Measurements from ENCODE around the gene TEAD3.
"Not testable (repeated sequence)": the region's sequence is repeated elsewhere in the genome, so short reads cannot be mapped to it uniquely, and the experiment has no call there.

TEAD3 gene

GRCh38 chr6:35432702-35433101, 64.2 kb downstream of the TEAD3 start:
- CTCF ChIA-PET: interaction anchor here (1.4 kb wide), 1 partner anchor 13 kb away, joined by 5 read pairs; no protein-coding TSS in a partner anchor
- not testable (repeated sequence) for H3K4me3 Mint-ChIP-seq, H3K4me1 Mint-ChIP-seq, H3K27ac Mint-ChIP-seq, DNase-seq
- peaks cover 17% of the 10 kb centered on the region for H3K36me3 Mint-ChIP-seq
- H3K9me3 Mint-ChIP-seq: peaks cover 19% of the 10 kb centered on the region
- peaks cover 14% of the 10 kb centered on the region for H3K27me3 Mint-ChIP-seq

GRCh38 chr6:35432291-35432690, 64.6 kb downstream of the TEAD3 start:
- Mint-ChIP-seq H3K27ac (no peak overlapping the region), H3K9me3 (peaks cover 19% of the 10 kb centered on the region), H3K4me1 (no peaks in the 10 kb centered on the region)

GRCh38 chr6:35429463-35429862, 67.4 kb downstream of the TEAD3 start:
- Mint-ChIP-seq H3K4me1 (peaks cover 9% of the 10 kb centered on the region), H3K27ac (no peak overlapping the region), H3K9me3 (peaks cover 19% of the 10 kb centered on the region), H3K36me3 (peaks cover 38% of the 10 kb centered on the region), H3K27me3 (no peaks in the 10 kb centered on the region), H3K4me3 (no peak overlapping the region)
- CTCF ChIA-PET: interaction anchor here (1.0 kb wide), 1 partner anchor 10 kb away, joined by 3 read pairs; no protein-coding TSS in a partner anchor
- no peak for DNase-seq

More at GRCh38 chr6:35432291-35432690, 64.6 kb downstream of the TEAD3 start:
- CTCF ChIA-PET: interaction anchor here (1.4 kb wide), 1 partner anchor 13 kb away, joined by 5 read pairs; no protein-coding TSS in a partner anchor
- Mint-ChIP-seq H3K27me3 (peaks cover 13% of the 10 kb centered on the region), H3K36me3 (peaks cover 18% of the 10 kb centered on the region), H3K4me3 (no peak overlapping the region)
- DNase-seq: no peak

DNA sequence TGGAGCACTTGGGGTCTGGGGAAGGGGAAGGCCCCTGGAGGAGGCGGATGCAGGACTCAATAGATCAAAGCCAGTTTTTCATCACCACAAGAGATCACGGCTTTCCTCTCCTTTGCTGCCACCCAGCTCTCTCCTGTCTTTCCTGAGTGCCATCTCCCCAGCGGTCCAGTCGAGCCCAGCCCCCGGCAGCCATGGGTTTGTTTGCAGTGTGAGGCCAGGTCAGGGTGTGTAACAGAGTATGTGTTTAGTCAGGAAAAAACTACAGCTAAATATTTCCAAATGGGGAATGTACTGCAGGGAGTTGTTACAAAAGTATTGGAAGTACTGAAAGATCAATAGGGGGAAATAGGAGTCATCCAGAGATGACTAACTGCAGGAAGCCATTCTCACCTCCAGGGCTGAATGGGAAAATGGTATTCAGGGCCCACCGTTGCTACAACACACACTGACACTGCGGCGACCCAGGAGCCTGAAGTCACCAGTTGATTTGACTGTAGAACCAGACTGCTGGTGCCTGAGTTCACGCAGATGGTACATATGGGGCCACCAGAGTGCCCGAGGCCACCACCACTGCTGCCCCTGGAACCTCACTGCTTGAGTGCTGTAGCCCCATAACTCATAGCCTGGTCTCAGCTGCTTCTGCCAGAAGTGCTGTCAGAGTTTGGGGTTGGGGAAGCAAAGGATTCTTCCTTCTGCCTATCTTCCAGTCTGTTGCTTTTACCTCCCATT, 68.3 kb downstream of the TEAD3 start:
- DNase-seq: no peak
- H3K9me3 Mint-ChIP-seq: peaks cover 19% of the 10 kb centered on the region
- H3K4me3 Mint-ChIP-seq: no peak overlapping the region
- H3K27me3 Mint-ChIP-seq: no peaks in the 10 kb centered on the region
- H3K36me3 Mint-ChIP-seq: peaks cover 38% of the 10 kb centered on the region
- H3K27ac Mint-ChIP-seq: no peak overlapping the region
- peaks cover 9% of the 10 kb centered on the region for H3K4me1 Mint-ChIP-seq
- CTCF ChIA-PET: no interaction called here

- Mint-ChIP-seq H3K9me3 (peaks cover 19% of the 10 kb centered on the region), H3K4me3 (no peak overlapping the region), H3K27ac (no peak overlapping the region), H3K27me3 (no peaks in the 10 kb centered on the region), H3K36me3 (peaks cover 38% of the 10 kb centered on the region), H3K4me1 (peaks cover 9% of the 10 kb centered on the region)
- CTCF ChIA-PET: interaction anchor here (1.0 to 1.3 kb wide), 2 partner anchors 9 to 21 kb away, joined by 3 read pairs; no protein-coding TSS in a partner anchor
- DNase-seq: no peak
Measured at GRCh38 chr6:35427851-35428321, 69.0 kb downstream of the TEAD3 start.

- no peak for DNase-seq
- H3K36me3 Mint-ChIP-seq: peaks cover 40% of the 10 kb centered on the region
- H3K27me3 Mint-ChIP-seq: no peaks in the 10 kb centered on the region
- H3K4me3 Mint-ChIP-seq: no peak overlapping the region
- CTCF ChIA-PET: interaction anchor here (1.0 to 1.3 kb wide), 2 partner anchors 9 to 22 kb away, joined by 3 read pairs; no protein-coding TSS in a partner anchor
- H3K4me1 Mint-ChIP-seq: peaks cover 9% of the 10 kb centered on the region
- peaks cover 19% of the 10 kb centered on the region for H3K9me3 Mint-ChIP-seq
- peak overlapping the region; percentile 58 for H3K27ac Mint-ChIP-seq
Measured at GRCh38 chr6:35427435-35427834, 69.4 kb downstream of the TEAD3 start.

DNA sequence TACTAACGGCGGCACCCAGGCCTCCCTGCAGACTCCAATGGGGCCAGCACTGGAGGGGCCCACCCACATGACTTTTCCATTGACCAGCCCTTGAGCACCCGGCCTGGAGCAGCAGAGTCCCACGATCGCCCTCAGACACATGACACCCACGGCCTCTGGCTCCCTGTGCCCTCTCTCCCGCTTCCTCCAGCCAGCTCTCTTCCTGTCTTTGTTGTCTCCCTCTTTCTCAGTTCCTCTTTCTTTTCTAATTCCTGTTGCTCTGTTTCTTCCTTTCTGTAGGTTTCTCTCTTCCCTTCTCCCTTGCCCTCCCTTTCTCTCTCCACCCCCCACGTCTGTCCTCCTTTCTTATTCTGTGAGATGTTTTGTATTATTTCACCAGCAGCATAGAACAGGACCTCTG, 70.8 kb downstream of the TEAD3 start:
- H3K27ac Mint-ChIP-seq: peak overlapping the region; percentile 15
- peaks cover 9% of the 10 kb centered on the region for H3K4me1 Mint-ChIP-seq
- peaks cover 19% of the 10 kb centered on the region for H3K9me3 Mint-ChIP-seq
- DNase-seq: no peak
- no peaks in the 10 kb centered on the region for H3K27me3 Mint-ChIP-seq
- peaks cover 47% of the 10 kb centered on the region for H3K36me3 Mint-ChIP-seq
- no peak overlapping the region for H3K4me3 Mint-ChIP-seq
- CTCF ChIA-PET: interaction anchor here (1.1 kb wide), 1 partner anchor 14 kb away, joined by 4 read pairs; no protein-coding TSS in a partner anchor

DNA sequence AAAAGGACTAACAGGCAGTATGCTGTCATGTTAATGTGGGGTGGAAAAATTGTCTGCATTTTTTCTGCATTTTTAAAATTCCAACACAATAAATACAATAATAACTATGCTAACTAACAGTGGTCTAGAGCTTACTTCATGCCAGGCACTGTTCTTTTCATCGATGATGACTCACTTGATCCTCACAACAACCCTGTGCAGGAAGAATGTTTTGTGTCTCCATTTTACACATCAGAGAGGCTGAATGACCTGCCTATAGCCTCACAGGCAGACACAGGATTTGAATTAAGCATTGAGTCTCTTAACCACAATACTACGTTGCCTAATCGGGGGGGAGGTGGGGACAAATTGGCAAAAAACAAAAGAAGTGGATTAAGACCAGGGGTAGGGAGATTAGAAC, 71.6 kb downstream of the TEAD3 start:
- peaks cover 17% of the 10 kb centered on the region for H3K9me3 Mint-ChIP-seq
- H3K27me3 Mint-ChIP-seq: no peaks in the 10 kb centered on the region
- H3K27ac Mint-ChIP-seq: no peak overlapping the region
- no peak for DNase-seq
- no peak overlapping the region for H3K4me3 Mint-ChIP-seq
- H3K4me1 Mint-ChIP-seq: peaks cover 12% of the 10 kb centered on the region
- CTCF ChIA-PET: interaction anchor here (1.1 kb wide), 1 partner anchor 15 kb away, joined by 4 read pairs; no protein-coding TSS in a partner anchor
- H3K36me3 Mint-ChIP-seq: peaks cover 47% of the 10 kb centered on the region

All from activated naive CD4-positive, alpha-beta T cell treated with anti-CD3 and anti-CD28 coated beads, Interleukin-2, amount 10 ng/mL, durations not matched to agents 7 days and 5 days (primary cell).